IMR-90 (cell line): ENCODE measurements around the gene LRSAM1. TPM values are rescaled to one million over a fixed set of nuclear protein-coding genes. Genes with fewer than 3 reads are reported as not detected.

Experiments
- ATAC-seq: fragments of 200-7000 bp; cut with Tn5 transposase; 2 replicates; pipeline ENCODE4 v1.9.1; 2020; ENCODE audit warnings: low read depth, mild to moderate bottlenecking, moderate library complexity
- BruUV-seq: library from RNA; stranded (reverse); fragments of 400-500 nt; replicated peaks from 2 replicates; lab custom pipeline; 2021; lab: Mats Ljungman, UMichigan
- CTCF ChIA-PET: fragments of 300-600 bp; formaldehyde crosslinking; extraction: SDS; loops from one replicate; lab custom pipeline; 2021; ENCODE audit warnings: antibody characterized with exemption; lab: Yijun Ruan, JAX
- POLR2A ChIA-PET: fragments of 300-600 bp; sonication (Branson Sonifier 250); formaldehyde crosslinking; loops from one replicate; lab custom pipeline; 2022; ENCODE audit warnings: antibody characterized with exemption; ENCODE audit not compliant: unreplicated experiment; lab: Charles Lee
- DNase-seq: peaks from one replicate; pipeline ENCODE4 v3.0.0; 2013
- H2AFZ ChIP-seq: replicated peaks from 2 replicates; pipeline ENCODE3; 2013; ENCODE audit warnings: low read length, mild to moderate bottlenecking; ENCODE audit not compliant: poor library complexity
- H2AK5ac ChIP-seq: 2 replicates; pipeline ENCODE4 v1.6.1; 2013; ENCODE audit warnings: low read depth, low read length, inconsistent platforms
- H2AK9ac ChIP-seq: replicated peaks from 2 replicates; pipeline ENCODE3; 2013; ENCODE audit warnings: mild to moderate bottlenecking, low read depth, low read length, moderate library complexity; ENCODE audit not compliant: poor library complexity
- H2BK120ac ChIP-seq: 2 replicates; pipeline ENCODE4 v1.6.1; 2013; ENCODE audit warnings: low read depth, low read length, inconsistent platforms
- H2BK15ac ChIP-seq: 3 replicates; pipeline ENCODE4 v1.6.1; 2013; ENCODE audit warnings: low read depth, low read length, inconsistent platforms
- H2BK20ac ChIP-seq: 2 replicates; pipeline ENCODE4 v1.6.1; 2013; ENCODE audit warnings: low read depth, mild to moderate bottlenecking, inconsistent platforms, low read length, moderate library complexity
- H2BK5ac ChIP-seq: 2 replicates; pipeline ENCODE4 v1.6.1; 2013; ENCODE audit warnings: mild to moderate bottlenecking, low read depth, low read length, inconsistent platforms; ENCODE audit not compliant: poor library complexity, severe bottlenecking
- H3K14ac ChIP-seq: replicated peaks from 2 replicates; pipeline ENCODE4 v1.6.1; 2013; ENCODE audit warnings: low read depth, low read length, inconsistent platforms
- H3K18ac ChIP-seq: 2 replicates; pipeline ENCODE4 v1.6.1; 2013; ENCODE audit warnings: low read depth, low read length, control low read depth
- H3K23ac ChIP-seq: 2 replicates; pipeline ENCODE4 v1.6.1; 2013; ENCODE audit warnings: low read depth, low read length, inconsistent platforms
- H3K27ac ChIP-seq: 2 replicates; pipeline ENCODE4 v1.5.1; 2013; ENCODE audit warnings: mild to moderate bottlenecking, control low read depth, low read length; ENCODE audit not compliant: insufficient read depth
- H3K27me3 ChIP-seq: 2 replicates; pipeline ENCODE4 v1.6.1; 2013; ENCODE audit warnings: low read length; ENCODE audit not compliant: control insufficient read depth, insufficient read depth
- H3K36me3 ChIP-seq: 2 replicates; pipeline ENCODE4 v1.6.1; 2013; ENCODE audit warnings: low read length, mixed read lengths; ENCODE audit not compliant: control insufficient read depth, insufficient read depth
- H3K4ac ChIP-seq: 2 replicates; pipeline ENCODE4 v1.6.1; 2013; ENCODE audit warnings: low read depth, low read length, inconsistent platforms
- H3K4me1 ChIP-seq: 2 replicates; pipeline ENCODE4 v1.6.1; 2013; ENCODE audit warnings: low read length, mixed read lengths; ENCODE audit not compliant: control insufficient read depth, insufficient read depth
- H3K4me2 ChIP-seq: 2 replicates; pipeline ENCODE4 v1.6.1; 2013; ENCODE audit warnings: low read depth, mild to moderate bottlenecking, control low read depth, low read length, moderate library complexity
- H3K4me3 ChIP-seq: 2 replicates; pipeline ENCODE4 v1.5.1; 2013; ENCODE audit warnings: low read depth, mild to moderate bottlenecking, control low read depth, low read length, moderate library complexity; ENCODE audit not compliant: insufficient read depth
- H3K56ac ChIP-seq: 2 replicates; pipeline ENCODE4 v1.6.1; 2013; ENCODE audit warnings: low read length, inconsistent platforms; ENCODE audit not compliant: insufficient read depth; ENCODE audit errors: extremely low read depth
- H3K79me1 ChIP-seq, 2 experiments: 2 replicates each; pipeline ENCODE4 v1.6.1; 2013; ENCODE audit warnings: low read length in 2 of 2, inconsistent platforms in 1 of 2, low read depth in 1 of 2
- H3K9ac ChIP-seq: 2 replicates; pipeline ENCODE4 v1.6.1; 2013; ENCODE audit warnings: low read depth, low read length, control low read depth
- H3K9me1 ChIP-seq: 2 replicates; pipeline ENCODE4 v1.6.1; 2013; ENCODE audit warnings: low read length, inconsistent platforms; ENCODE audit not compliant: insufficient read depth
- H3K9me3 ChIP-seq: 2 replicates; pipeline ENCODE4 v1.6.1; 2013; ENCODE audit warnings: low read length; ENCODE audit not compliant: control insufficient read depth, insufficient read depth
- H4K20me1 ChIP-seq: 2 replicates; pipeline ENCODE4 v1.6.1; 2013; ENCODE audit warnings: low read length, inconsistent platforms; ENCODE audit not compliant: insufficient read depth
- H4K5ac ChIP-seq: 2 replicates; pipeline ENCODE4 v1.6.1; 2013; ENCODE audit warnings: mild to moderate bottlenecking, low read depth, low read length, control low read depth
- H4K8ac ChIP-seq, 2 experiments: 2 replicates each; pipeline ENCODE4 v1.6.1; 2013; ENCODE audit warnings: low read depth in 2 of 2, low read length in 2 of 2, control low read depth in 1 of 2, inconsistent platforms in 1 of 2
- H4K91ac ChIP-seq: 2 replicates; pipeline ENCODE4 v1.6.1; 2013; ENCODE audit warnings: low read depth, low read length, inconsistent platforms; ENCODE audit not compliant: insufficient read depth
- CEBPB ChIP-seq: IDR thresholded peaks from 2 replicates; pipeline ENCODE4 v1.6.1; 2012; ENCODE audit warnings: low read depth, low read length, improper control_type of control experiment
- WGBS, 2 experiments: methylation state at CpG; one replicate each; pipeline versions ENCODE4 v1.1.5 to v1.1.7; 2013; ENCODE audit warnings: missing lambda C conversion rate in 2 of 2; ENCODE audit not compliant: insufficient read length in 1 of 2; ENCODE audit errors: extremely low coverage in 2 of 2; 5-methylcytosine and 5-hydroxymethylcytosine counted together
- dilution Hi-C: fragments of 300-500 bp; cut with HindIII; formaldehyde crosslinking; loops from one replicate; pipeline ENCODE4 v1.14.3; 2018; ENCODE audit warnings: low sequenced_read_pairs; ENCODE audit not compliant: unreplicated experiment
- in situ Hi-C: fragments of 300-500 bp; cut with MboI; formaldehyde crosslinking; loops from 3 replicates; pipeline ENCODE4 v1.14.3; 2019; ENCODE audit warnings: low sequenced_read_pairs, inconsistent platforms, mixed read lengths
- intact Hi-C: fragments of 100-400 bp; cut with micrococcal nuclease; formaldehyde crosslinking; loops from 2 replicates; pipeline ENCODE4 v1.10.0; 2022
- polyA plus RNA-seq, 3 experiments: library from polyadenylated mRNA; depleted of rRNA; stranded (reverse); fragments of >200 nt; gene quantifications; 2 replicates each; pipeline ENCODE4 v1.2.3, GENCODE V29; 2012; ENCODE audit warnings: low replicate concordance in 1 of 3
- total RNA-seq: library from RNA; depleted of rRNA; stranded (reverse); fragments of >200 nt; gene quantifications from 2 replicates; pipeline ENCODE4 v1.2.3, GENCODE V29; 2012

Gene LRSAM1
- total and polyA plus RNA-seq, 2 of the 4 experiments (the other 2 are of a cell fraction), result 3.0 to 9.3 TPM

DNA sequence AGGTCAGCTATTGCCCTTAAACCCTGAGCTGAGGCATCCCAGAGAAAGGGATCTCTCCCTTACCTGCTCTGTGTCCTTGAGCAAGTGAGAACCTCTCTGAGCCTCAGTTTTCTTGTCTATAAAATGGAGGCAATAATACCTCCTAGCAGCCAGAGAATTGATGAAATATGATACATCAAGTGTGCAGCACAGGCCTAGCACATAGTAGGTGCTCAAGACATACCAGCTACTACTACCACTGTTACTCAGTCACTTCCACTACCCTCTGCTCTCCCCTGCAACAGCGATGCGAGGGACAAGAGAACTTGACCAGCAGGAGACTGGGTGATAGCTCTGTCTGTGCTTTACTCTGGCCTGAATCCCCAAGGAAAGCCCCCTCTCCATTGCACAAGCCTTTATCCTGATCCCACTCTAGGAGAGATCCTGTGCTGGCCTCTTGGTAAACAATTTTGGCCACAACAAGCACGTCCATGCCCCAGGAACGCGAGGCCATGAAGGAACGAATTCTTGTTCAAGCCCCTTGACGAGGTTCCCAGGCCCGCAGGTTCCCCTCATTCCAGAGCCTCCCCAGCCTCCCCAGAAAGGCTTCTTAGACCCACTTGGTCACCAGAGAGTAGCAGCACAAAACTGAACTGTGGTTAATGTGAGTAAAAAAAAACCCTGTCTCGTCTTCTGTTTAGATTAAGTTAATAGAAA lies 39.4 kb downstream of the LRSAM1 start:
- H2AK9ac ChIP-seq, result no peak overlapping the region
- no TSS peak for BruUV-seq
- H3K4me2 ChIP-seq, result no peak overlapping the region; the same call in 1 of the 2 replicates
- H3K36me3 ChIP-seq, result peaks cover 43% of the 10 kb centered on the region
- DNase-seq (no peak), ATAC-seq (peak; percentile 3; the same call in 1 of the 2 replicates)
- no peaks in the 10 kb centered on the region; the same call in 1 of the 2 replicates for H4K20me1 ChIP-seq
- in situ Hi-C loops (no loop called here), dilution Hi-C loops (no loop called here), intact Hi-C loops (no loop called here)
- H3K23ac ChIP-seq, result no peak overlapping the region; the same call in 1 of the 2 replicates
- no peak overlapping the region for H2BK20ac ChIP-seq
- peak overlapping the region; percentile 4 for H2AFZ ChIP-seq
- H3K27me3 ChIP-seq, result no peaks in the 10 kb centered on the region
- H4K5ac ChIP-seq, result no peak overlapping the region
- no peaks in the 10 kb centered on the region for H3K9me3 ChIP-seq
- peaks cover 3% of the 10 kb centered on the region; the same call in 1 of the 2 replicates for H3K9me1 ChIP-seq
- no peak overlapping the region for H2BK120ac ChIP-seq
- H3K18ac ChIP-seq, result no peak overlapping the region
- no peak overlapping the region for H3K4me3 ChIP-seq
- no peak overlapping the region for H4K91ac ChIP-seq
- WGBS, 2 experiments, result 100% methylated on average over 2 of the region's 9 CpGs; no CpG with 5 or more reads in 1 of the 2 experiments
- peak overlapping the region; percentile 59; the same call in 1 of the 2 replicates for H3K14ac ChIP-seq
- H3K27ac ChIP-seq, result no peak overlapping the region; the same call in 1 of the 2 replicates
- peak overlapping the region in 1 of 2 experiments; percentile 15; a peak in 1 of 4 replicates for H4K8ac ChIP-seq
- H3K56ac ChIP-seq, result no peak overlapping the region
- ChIA-PET CTCF (interaction anchor here (0.6 to 1.7 kb wide), 4 partner anchors 88 to 394 kb away, joined by 3 to 4 read pairs (median 3); partner anchors contain the start of gene TOR2A), POLR2A (no interaction called here)
- H3K79me1 ChIP-seq, result peaks cover 2 to 13% of the 10 kb centered on the region in 2 experiments; a peak in 1 of 4 replicates
- TF ChIP-seq CEBPB, result no peak
- H3K9ac ChIP-seq, result no peak overlapping the region
- no peak overlapping the region for H2BK15ac ChIP-seq
- H2AK5ac ChIP-seq, result no peak overlapping the region
- peaks cover 11% of the 10 kb centered on the region for H3K4me1 ChIP-seq
- no peak overlapping the region for H2BK5ac ChIP-seq
- H3K4ac ChIP-seq, result peak overlapping the region; percentile 11; the same call in 1 of the 2 replicates
